Hepatocyte (in vitro differentiated cells): Measurements from ENCODE around the gene NECTIN3. TPM values are rescaled to one million over a fixed set of nuclear protein-coding genes. Genes with fewer than 3 reads are reported as not detected.

Source experiments
- DNase-seq: peaks from one replicate; pipeline ENCODE4 v3.0.0-alpha.2; 2016; ENCODE audit warnings: low spot score
- H2AFZ ChIP-seq: fragments of 200-600 bp; sonication (generic); 2 replicates; pipeline ENCODE4 v1.6.0; 2016; ENCODE audit warnings: antibody characterized with exemption, mild to moderate bottlenecking
- H3K27ac ChIP-seq: fragments of 200-600 bp; sonication (generic); 2 replicates; pipeline ENCODE4 v1.5.1; 2016; ENCODE audit warnings: mild to moderate bottlenecking
- H3K27me3 ChIP-seq: fragments of 200-600 bp; sonication (generic); 2 replicates; pipeline ENCODE4 v1.6.1; 2016
- H3K36me3 ChIP-seq: fragments of 200-600 bp; sonication (generic); replicated peaks from 2 replicates; pipeline ENCODE4 v1.5.1; 2016; ENCODE audit warnings: low read depth; ENCODE audit not compliant: insufficient read depth
- H3K4me1 ChIP-seq: fragments of 200-600 bp; sonication (generic); 2 replicates; pipeline ENCODE4 v1.5.1; 2016; ENCODE audit warnings: mild to moderate bottlenecking, moderate library complexity; ENCODE audit not compliant: insufficient read depth
- H3K4me2 ChIP-seq: fragments of 200-600 bp; sonication (generic); 2 replicates; pipeline ENCODE4 v1.6.0; 2016
- H3K4me3 ChIP-seq: fragments of 200-600 bp; sonication (generic); 2 replicates; pipeline ENCODE4 v1.5.1; 2016; ENCODE audit warnings: mild to moderate bottlenecking
- H3K79me2 ChIP-seq: fragments of 200-600 bp; sonication (generic); 2 replicates; pipeline ENCODE4 v1.6.0; 2017; ENCODE audit warnings: mild to moderate bottlenecking
- H3K9me2 ChIP-seq: fragments of 200-600 bp; sonication (generic); replicated peaks from 2 replicates; pipeline ENCODE4 v1.6.0; 2017; ENCODE audit warnings: mild to moderate bottlenecking; ENCODE audit not compliant: insufficient read depth
- H3K9me3 ChIP-seq: fragments of 200-600 bp; sonication (generic); 2 replicates; pipeline ENCODE4 v1.5.1; 2016; ENCODE audit warnings: low read depth, mild to moderate bottlenecking
- H4K20me1 ChIP-seq: fragments of 200-600 bp; sonication (generic); 2 replicates; pipeline ENCODE4 v1.6.0; 2016; ENCODE audit warnings: mild to moderate bottlenecking; ENCODE audit not compliant: insufficient read depth, poor library complexity, severe bottlenecking
- CTCF ChIP-seq: fragments of 200-600 bp; sonication (generic); IDR thresholded peaks from 2 replicates; pipeline ENCODE4 v1.5.1; 2016; ENCODE audit warnings: antibody characterized with exemption, mild to moderate bottlenecking; ENCODE audit not compliant: poor library complexity
- EZH2 ChIP-seq: fragments of 200-600 bp; sonication (generic); IDR thresholded peaks from 2 replicates; pipeline ENCODE4 v1.6.1; 2016; ENCODE audit warnings: antibody characterized with exemption, mild to moderate bottlenecking, borderline replicate concordance
- EZH2phosphoT487 ChIP-seq: fragments of 200-600 bp; sonication (generic); IDR thresholded peaks from one replicate; pipeline ENCODE4 v1.6.1; 2018; ENCODE audit warnings: antibody characterized with exemption, mild to moderate bottlenecking, low read depth, moderate library complexity; ENCODE audit not compliant: unreplicated experiment, severe bottlenecking
- WGBS: methylation state at CpG from one replicate; pipeline ENCODE4 v1.1.6; 2016; ENCODE audit warnings: low lambda C conversion rate; ENCODE audit errors: missing lambda C conversion rate; 5-methylcytosine and 5-hydroxymethylcytosine counted together
- polyA plus RNA-seq: library from polyadenylated mRNA; unstranded; fragments of >200 nt; fragmentation: Nextera tagmentation; extraction: Ambion mirVana; gene quantifications from 2 replicates; pipeline ENCODE4 v1.2.1, GENCODE V29; 2016
- total RNA-seq: library from RNA; depleted of rRNA; stranded (reverse); fragments of >200 nt; gene quantifications from 2 replicates; pipeline ENCODE4 v1.2.3, GENCODE V29; 2014

Gene NECTIN3
- total and polyA plus RNA-seq, 2 experiments from 2014 or later, result 18.9 to 88.6 TPM

- H3K4me1 ChIP-seq, result no peaks in the 10 kb centered on the region
- no peak overlapping the region for H3K4me3 ChIP-seq
- no peaks in the 10 kb centered on the region for H3K9me2 ChIP-seq
- no peaks in the 10 kb centered on the region for H3K9me3 ChIP-seq
- TF ChIP-seq EZH2phosphoT487, result no peak
- no peak for TF ChIP-seq EZH2
- TF ChIP-seq CTCF, result no peak
- WGBS, result 100% methylated on average over 2 of the region's 2 CpGs
- no peaks in the 10 kb centered on the region for H4K20me1 ChIP-seq
- DNase-seq, result no peak
- H3K27ac ChIP-seq, result no peak overlapping the region
- H3K27me3 ChIP-seq, result no peaks in the 10 kb centered on the region
- H3K36me3 ChIP-seq, result no peaks in the 10 kb centered on the region
- H2AFZ ChIP-seq, result no peak overlapping the region
- H3K79me2 ChIP-seq, result no peaks in the 10 kb centered on the region
- no peak overlapping the region for H3K4me2 ChIP-seq
These were observed 35.7 kb upstream of the NECTIN3 start for GRCh38 chr3:111035902-111036301.

- no peak for TF ChIP-seq CTCF
- no peak for TF ChIP-seq EZH2phosphoT487
- TF ChIP-seq EZH2, result no peak
- no peaks in the 10 kb centered on the region for H3K79me2 ChIP-seq
These were observed 30.7 kb upstream of the NECTIN3 start for GRCh38 chr3:111040959-111041358.

GRCh38 chr3:111045564-111045963 is 26.1 kb upstream of the NECTIN3 start:
- no peak for TF ChIP-seq EZH2
- no peak for TF ChIP-seq CTCF
- TF ChIP-seq EZH2phosphoT487, result no peak
- H3K4me1 ChIP-seq, result no peaks in the 10 kb centered on the region
- no peak overlapping the region for H3K4me3 ChIP-seq
- no peak overlapping the region for H2AFZ ChIP-seq
- 86% methylated on average over 6 of the region's 6 CpGs for WGBS
- no peaks in the 10 kb centered on the region for H4K20me1 ChIP-seq
- H3K36me3 ChIP-seq, result no peaks in the 10 kb centered on the region
- no peaks in the 10 kb centered on the region for H3K9me2 ChIP-seq
- H3K27ac ChIP-seq, result no peak overlapping the region
- H3K9me3 ChIP-seq, result no peaks in the 10 kb centered on the region
- no peak for DNase-seq
- H3K4me2 ChIP-seq, result no peak overlapping the region
- H3K27me3 ChIP-seq, result no peaks in the 10 kb centered on the region
- H3K79me2 ChIP-seq, result no peaks in the 10 kb centered on the region

More at GRCh38 chr3:111040959-111041358, 30.7 kb upstream of the NECTIN3 start:
- no peaks in the 10 kb centered on the region for H3K4me1 ChIP-seq
- WGBS, result 89% methylated on average over 2 of the region's 2 CpGs
- H3K9me2 ChIP-seq, result no peaks in the 10 kb centered on the region
- H3K36me3 ChIP-seq, result no peaks in the 10 kb centered on the region
- H2AFZ ChIP-seq, result no peak overlapping the region
- no peak overlapping the region for H3K4me3 ChIP-seq
- H3K4me2 ChIP-seq, result peak overlapping the region; percentile 32
- H3K27me3 ChIP-seq, result no peaks in the 10 kb centered on the region
- H4K20me1 ChIP-seq, result no peaks in the 10 kb centered on the region
- H3K27ac ChIP-seq, result peak overlapping the region; percentile 10
- DNase-seq, result no peak
- H3K9me3 ChIP-seq, result no peaks in the 10 kb centered on the region

GRCh38 chr3:111047042-111047441 is 24.6 kb upstream of the NECTIN3 start:
- Histone ChIP-seq H3K27me3 (no peaks in the 10 kb centered on the region), H3K79me2 (no peaks in the 10 kb centered on the region), H3K4me1 (no peaks in the 10 kb centered on the region), H3K4me3 (no peak overlapping the region), H4K20me1 (no peaks in the 10 kb centered on the region), H3K27ac (no peak overlapping the region), H3K9me3 (no peaks in the 10 kb centered on the region), H2AFZ (no peak overlapping the region), H3K9me2 (no peaks in the 10 kb centered on the region), H3K4me2 (no peak overlapping the region), H3K36me3 (no peaks in the 10 kb centered on the region)
- DNase-seq, result no peak
- TF ChIP-seq CTCF, result no peak
- no peak for TF ChIP-seq EZH2
- TF ChIP-seq EZH2phosphoT487, result no peak
